ENCODE results near the gene CLEC2D. TPM values are rescaled to one million over a fixed set of nuclear protein-coding genes. Genes with fewer than 3 reads are reported as not detected.

Gene CLEC2D
- total RNA-seq, 1 experiment from 2014 or later = 1.9 TPM

DNA sequence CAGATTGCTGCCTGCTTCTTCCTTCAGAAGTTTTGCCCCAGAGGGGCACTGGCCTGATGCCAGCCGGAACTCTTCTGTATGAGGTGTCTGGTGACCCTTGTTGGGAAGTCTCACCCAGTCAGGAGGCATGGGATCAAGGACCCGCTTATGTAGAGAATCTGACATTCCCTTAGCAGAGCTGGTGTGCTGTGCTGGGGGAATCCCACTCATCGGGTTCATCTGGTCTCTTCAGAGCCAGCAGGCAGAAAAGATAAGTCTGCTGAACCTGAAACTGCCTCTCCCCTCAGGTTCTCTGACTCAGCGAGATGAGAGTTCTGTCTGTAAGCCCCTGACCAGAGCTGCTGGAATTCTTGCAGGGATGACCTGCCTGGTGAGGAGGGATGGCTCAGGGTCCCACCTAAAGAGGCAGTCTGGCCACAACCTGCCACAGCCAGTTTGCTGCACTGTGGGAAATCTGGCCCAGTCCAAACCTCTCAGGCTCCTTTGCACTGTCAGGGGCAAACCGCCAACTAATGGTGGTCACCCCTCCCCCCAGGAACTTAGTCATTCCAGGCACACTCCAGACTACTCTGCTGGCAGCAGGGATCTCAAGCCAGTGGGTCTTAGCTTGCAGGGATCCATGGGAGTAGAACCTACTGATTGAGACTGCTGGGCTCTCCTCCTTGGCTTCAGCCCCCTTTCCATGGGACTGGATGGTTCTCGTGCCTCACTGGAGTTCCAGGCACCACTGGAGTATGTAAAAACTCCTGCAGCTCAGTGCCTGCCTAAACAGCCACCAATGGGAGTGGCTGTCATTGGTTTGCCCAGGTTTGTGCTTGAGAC lies 4.1 kb downstream of the CLEC2D start:
- H3K36me3 ChIP-seq (ENCODE audit: control insufficient read depth in 1 of 2, insufficient read depth in 2 of 2, low read length in 2 of 2) = no peaks in the 10 kb centered on the region
- H3K4me3 ChIP-seq (replicated peaks in 1 of 2; ENCODE audit: low read depth in 1 of 2, low read length in 2 of 2) = peak overlapping the region in 1 of 2 experiments; percentile 45; a peak in 2 of 4 replicates
- RAD21 ChIA-PET (ENCODE audit: low non-redundant PET in 1 of 2, low total read pairs in 2 of 2, uncharacterized antibody in 2 of 2, unreplicated experiment in 2 of 2) = no interaction called here
- peaks cover 13 to 22% of the 10 kb centered on the region in 2 experiments for H3K4me1 ChIP-seq (ENCODE audit: control insufficient read depth in 1 of 2, insufficient read depth in 2 of 2, low read length in 2 of 2)
- ATAC-seq = peak; percentile 93
- H3K27me3 ChIP-seq (ENCODE audit: insufficient read depth, low read length) = no peaks in the 10 kb centered on the region
- H3K9ac ChIP-seq (ENCODE audit: low read length) = peak overlapping the region; percentile 37; the same call in 1 of the 2 replicates
- peak overlapping the region; percentile 60 for H2AFZ ChIP-seq (ENCODE audit: low read depth, low read length, poor library complexity, severe bottlenecking)
- H3K27ac ChIP-seq (ENCODE audit: low read depth, low read length) = peak overlapping the region; percentile 7; the same call in 1 of the 2 replicates
- CTCF ChIA-PET = no interaction called here
- no peaks in the 10 kb centered on the region for H3K9me2 ChIP-seq (ENCODE audit: insufficient read depth)
- no peaks in the 10 kb centered on the region for H3K9me3 ChIP-seq (ENCODE audit: control insufficient read depth in 1 of 2, insufficient read depth in 1 of 2, low read depth in 1 of 2, low read length in 2 of 2)
- no TSS peak for BruUV-seq (replicated peaks)
- intact Hi-C loops (cut with micrococcal nuclease) = no loop called here
- peak; percentile 51 for DNase-seq (ENCODE audit: low read depth, low spot score)
- no peaks in the 10 kb centered on the region for H3K79me2 ChIP-seq (ENCODE audit: insufficient read depth, low read length)
- H4K20me1 ChIP-seq (ENCODE audit: insufficient read depth) = no peaks in the 10 kb centered on the region
- POLR2A ChIA-PET = no interaction called here
- H3K4me2 ChIP-seq (ENCODE audit: low read length) = peak overlapping the region; percentile 85
- no peak for TF ChIP-seq ZNF274 (IDR thresholded peaks at IDR 0.05; ENCODE audit: low read depth, low read length)
- no peak for TF ChIP-seq EZH2phosphoT487 (IDR thresholded peaks at IDR 0.05; ENCODE audit: borderline replicate concordance)
- TF ChIP-seq ZBTB33 (IDR thresholded peaks at IDR 0.05; ENCODE audit: extremely low read depth, insufficient replicate concordance, low read length) = no peak
- TF ChIP-seq POLR2AphosphoS5 (IDR thresholded peaks at IDR 0.05; ENCODE audit: low read depth, low read length) = 0 out of 2 replicates have a peak, but pooled peaks have one; percentile 29
- TF ChIP-seq ZFX (IDR thresholded peaks at IDR 0.05) = no peak
- TF ChIP-seq EZH2 (IDR thresholded peaks at IDR 0.05) = no peak
- TF ChIP-seq RAD21 (IDR thresholded peaks at IDR 0.05; ENCODE audit: low read depth) = no peak
- no peak for TF ChIP-seq SRF (IDR thresholded peaks at IDR 0.05; ENCODE audit: low read depth)
- no peak for TF ChIP-seq MAX (IDR thresholded peaks at IDR 0.05)
- no peak for TF ChIP-seq EGR1 (IDR thresholded peaks at IDR 0.05; ENCODE audit: low read depth)
- TF ChIP-seq YY1 (IDR thresholded peaks at IDR 0.05; ENCODE audit: extremely low read depth, insufficient replicate concordance, low read depth, low read length) = no peak
- no peak for TF ChIP-seq CEBPB (IDR thresholded peaks at IDR 0.05; ENCODE audit: low read depth)
- peak; percentile 52 for TF ChIP-seq JUND (IDR thresholded peaks at IDR 0.05)
- peak; percentile 18; the same call in 1 of the 2 replicates for TF ChIP-seq SP1 (IDR thresholded peaks at IDR 0.05; ENCODE audit: low read depth)
- TF ChIP-seq ELF1 (IDR thresholded peaks at IDR 0.05; ENCODE audit: borderline replicate concordance, low read depth) = no peak
- no peak for TF ChIP-seq SIN3A (IDR thresholded peaks at IDR 0.05; ENCODE audit: low read depth)
- no peak for TF ChIP-seq CTCF (IDR thresholded peaks at IDR 0.05 in 2 of 3, conservative IDR thresholded peaks at IDR 0.05 in 1 of 3; ENCODE audit: borderline replicate concordance in 1 of 3, insufficient read depth in 1 of 3, low read depth in 2 of 3, low read length in 2 of 3)
- TF ChIP-seq POLR2A (IDR thresholded peaks at IDR 0.05; ENCODE audit: borderline replicate concordance, extremely low read depth, insufficient read depth, insufficient read length) = no peak
- peak; percentile 55 for TF ChIP-seq FOSL1 (IDR thresholded peaks at IDR 0.05; ENCODE audit: low read depth)
- TF ChIP-seq ATF3 (IDR thresholded peaks at IDR 0.05) = no peak
